Measurements from ENCODE around the gene GRXCR2. TPM values are rescaled to one million over a fixed set of nuclear protein-coding genes. Genes with fewer than 3 reads are reported as not detected.

Gene GRXCR2
- total and polyA plus RNA-seq, 2 of the 4 experiments (the other 2 are of a cell fraction), result not detected

DNA sequence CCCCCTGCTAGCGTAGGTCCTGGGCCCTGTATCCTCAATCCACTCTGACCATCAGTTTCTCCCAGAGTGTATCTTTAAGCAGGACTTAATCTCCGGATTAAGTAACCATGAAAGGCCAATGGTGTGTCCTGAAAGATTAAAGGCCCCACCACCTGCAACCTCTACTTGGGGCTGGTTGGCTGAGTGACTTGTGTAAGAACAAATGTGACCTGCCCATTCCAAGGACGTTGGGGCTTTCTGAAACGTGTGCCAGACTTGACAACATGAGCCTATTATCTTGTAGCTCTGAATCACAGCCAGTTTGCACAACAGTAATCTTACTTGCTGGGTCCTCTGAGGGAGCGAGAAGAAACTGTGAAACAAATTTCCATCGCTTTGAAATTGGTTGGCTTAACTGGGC, 34.5 kb downstream of the GRXCR2 start:
- Histone ChIP-seq H2BK20ac (ENCODE audit: low read depth, low read length) (no peak overlapping the region), H3K27ac (ENCODE audit: insufficient read depth, low read length) (no peak overlapping the region), H3K4me1 (ENCODE audit: control insufficient read depth, insufficient read depth, low read length) (no peaks in the 10 kb centered on the region), H2BK120ac (ENCODE audit: low read depth, low read length) (no peak overlapping the region), H3K23ac (ENCODE audit: low read depth, low read length) (no peak overlapping the region), H4K5ac (ENCODE audit: low read depth, low read length) (no peak overlapping the region), H4K20me1 (ENCODE audit: insufficient read depth, low read length) (no peaks in the 10 kb centered on the region), H3K14ac (replicated peaks; ENCODE audit: low read depth, low read length) (no peak overlapping the region), H4K91ac (ENCODE audit: insufficient read depth, low read depth, low read length) (no peak overlapping the region), H3K4me2 (ENCODE audit: low read depth, low read length) (no peak overlapping the region), H3K9me1 (ENCODE audit: insufficient read depth, low read length) (no peaks in the 10 kb centered on the region), H2BK5ac (ENCODE audit: low read depth, low read length, poor library complexity, severe bottlenecking) (no peak overlapping the region), H3K18ac (ENCODE audit: low read depth, low read length) (no peak overlapping the region), H4K8ac (ENCODE audit: low read depth in 2 of 2, low read length in 2 of 2) (no peak overlapping the region), H2AK5ac (ENCODE audit: low read depth, low read length) (no peak overlapping the region), H3K4ac (ENCODE audit: low read depth, low read length) (no peak overlapping the region), H2AFZ (replicated peaks; ENCODE audit: low read length, poor library complexity) (peak overlapping the region; percentile 5), H3K79me1 (ENCODE audit: low read depth in 1 of 2, low read length in 2 of 2) (peaks cover 6 to 7% of the 10 kb centered on the region in 2 experiments; a peak in 3 of 4 replicates), H3K27me3 (ENCODE audit: control insufficient read depth, insufficient read depth, low read length) (no peaks in the 10 kb centered on the region), H3K9ac (ENCODE audit: low read depth, low read length) (no peak overlapping the region), H3K56ac (ENCODE audit: extremely low read depth, insufficient read depth, low read length) (no peak overlapping the region), H3K4me3 (ENCODE audit: insufficient read depth, low read depth, low read length) (no peak overlapping the region), H2AK9ac (replicated peaks; ENCODE audit: low read depth, low read length, poor library complexity) (no peak overlapping the region), H3K36me3 (ENCODE audit: control insufficient read depth, insufficient read depth, low read length) (no peaks in the 10 kb centered on the region), H3K9me3 (ENCODE audit: control insufficient read depth, insufficient read depth, low read length) (no peaks in the 10 kb centered on the region), H2BK15ac (ENCODE audit: low read depth, low read length) (no peak overlapping the region)
- WGBS, 2 experiments (ENCODE audit: extremely low coverage in 2 of 2, insufficient read length in 1 of 2), result no CpG with 5 or more reads among the region's 6 CpGs
- intact Hi-C loops (cut with micrococcal nuclease) (loop anchor here (5.0 kb wide), 1 partner anchor 49 kb away; no protein-coding TSS in a partner anchor), dilution Hi-C loops (cut with HindIII; ENCODE audit: low sequenced_read_pairs, unreplicated experiment) (no loop called here), in situ Hi-C loops (cut with MboI; ENCODE audit: low sequenced_read_pairs) (loop anchor here (10.0 kb wide), 1 partner anchor 217 kb away; no protein-coding TSS in a partner anchor)
- ChIA-PET CTCF (no interaction called here), POLR2A (ENCODE audit: unreplicated experiment) (no interaction called here)
- DNase-seq, result no peak
- TF ChIP-seq SMC3 (IDR thresholded peaks at IDR 0.05; ENCODE audit: low read depth, low read length), result no peak
- no peak for TF ChIP-seq RCOR1 (IDR thresholded peaks at IDR 0.05; ENCODE audit: insufficient replicate concordance, low read length)
- no peak for TF ChIP-seq BHLHE40 (IDR thresholded peaks at IDR 0.05; ENCODE audit: low read depth, low read length)
- TF ChIP-seq, protein P1, sequence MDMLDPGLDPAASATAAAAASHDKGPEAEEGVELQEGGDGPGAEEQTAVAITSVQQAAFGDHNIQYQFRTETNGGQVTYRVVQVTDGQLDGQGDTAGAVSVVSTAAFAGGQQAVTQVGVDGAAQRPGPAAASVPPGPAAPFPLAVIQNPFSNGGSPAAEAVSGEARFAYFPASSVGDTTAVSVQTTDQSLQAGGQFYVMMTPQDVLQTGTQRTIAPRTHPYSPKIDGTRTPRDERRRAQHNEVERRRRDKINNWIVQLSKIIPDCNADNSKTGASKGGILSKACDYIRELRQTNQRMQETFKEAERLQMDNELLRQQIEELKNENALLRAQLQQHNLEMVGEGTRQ (IDR thresholded peaks at IDR 0.05; ENCODE audit: low read depth, low read length), result no peak
- TF ChIP-seq, protein P2, sequence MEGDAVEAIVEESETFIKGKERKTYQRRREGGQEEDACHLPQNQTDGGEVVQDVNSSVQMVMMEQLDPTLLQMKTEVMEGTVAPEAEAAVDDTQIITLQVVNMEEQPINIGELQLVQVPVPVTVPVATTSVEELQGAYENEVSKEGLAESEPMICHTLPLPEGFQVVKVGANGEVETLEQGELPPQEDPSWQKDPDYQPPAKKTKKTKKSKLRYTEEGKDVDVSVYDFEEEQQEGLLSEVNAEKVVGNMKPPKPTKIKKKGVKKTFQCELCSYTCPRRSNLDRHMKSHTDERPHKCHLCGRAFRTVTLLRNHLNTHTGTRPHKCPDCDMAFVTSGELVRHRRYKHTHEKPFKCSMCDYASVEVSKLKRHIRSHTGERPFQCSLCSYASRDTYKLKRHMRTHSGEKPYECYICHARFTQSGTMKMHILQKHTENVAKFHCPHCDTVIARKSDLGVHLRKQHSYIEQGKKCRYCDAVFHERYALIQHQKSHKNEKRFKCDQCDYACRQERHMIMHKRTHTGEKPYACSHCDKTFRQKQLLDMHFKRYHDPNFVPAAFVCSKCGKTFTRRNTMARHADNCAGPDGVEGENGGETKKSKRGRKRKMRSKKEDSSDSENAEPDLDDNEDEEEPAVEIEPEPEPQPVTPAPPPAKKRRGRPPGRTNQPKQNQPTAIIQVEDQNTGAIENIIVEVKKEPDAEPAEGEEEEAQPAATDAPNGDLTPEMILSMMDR (conservative IDR thresholded peaks at IDR 0.05; ENCODE audit: low read depth, low read length), result no peak
- TF ChIP-seq FOS (IDR thresholded peaks at IDR 0.05; ENCODE audit: low read depth, low read length), result no peak
- no peak for TF ChIP-seq CEBPB (IDR thresholded peaks at IDR 0.05; ENCODE audit: low read depth, low read length)
- no peak for TF ChIP-seq RAD21 (IDR thresholded peaks at IDR 0.05; ENCODE audit: low read length)
- TF ChIP-seq RFX5 (IDR thresholded peaks at IDR 0.05; ENCODE audit: low read depth, low read length), result no peak
- TF ChIP-seq NFE2L2 (IDR thresholded peaks at IDR 0.05; ENCODE audit: low read depth, low read length), result no peak
- no peak for TF ChIP-seq MAZ (IDR thresholded peaks at IDR 0.05; ENCODE audit: borderline replicate concordance, low read depth, low read length)
- TF ChIP-seq POLR2A (IDR thresholded peaks at IDR 0.05; ENCODE audit: low read depth, low read length), result no peak
- TF ChIP-seq CHD1 (IDR thresholded peaks at IDR 0.05; ENCODE audit: low read depth, low read length), result no peak
- TF ChIP-seq, protein P3, sequence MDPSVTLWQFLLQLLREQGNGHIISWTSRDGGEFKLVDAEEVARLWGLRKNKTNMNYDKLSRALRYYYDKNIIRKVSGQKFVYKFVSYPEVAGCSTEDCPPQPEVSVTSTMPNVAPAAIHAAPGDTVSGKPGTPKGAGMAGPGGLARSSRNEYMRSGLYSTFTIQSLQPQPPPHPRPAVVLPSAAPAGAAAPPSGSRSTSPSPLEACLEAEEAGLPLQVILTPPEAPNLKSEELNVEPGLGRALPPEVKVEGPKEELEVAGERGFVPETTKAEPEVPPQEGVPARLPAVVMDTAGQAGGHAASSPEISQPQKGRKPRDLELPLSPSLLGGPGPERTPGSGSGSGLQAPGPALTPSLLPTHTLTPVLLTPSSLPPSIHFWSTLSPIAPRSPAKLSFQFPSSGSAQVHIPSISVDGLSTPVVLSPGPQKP (IDR thresholded peaks at IDR 0.05; ENCODE audit: borderline replicate concordance, low read depth, low read length), result no peak
- TF ChIP-seq MXI1 (IDR thresholded peaks at IDR 0.05; ENCODE audit: borderline replicate concordance, low read depth, low read length), result no peak
- no peak for ATAC-seq (ENCODE audit: low read depth)
- no TSS peak for BruUV-seq (replicated peaks)
